ENCODE results near the gene SPG7.
A peak's percentile ranks its signal among the peaks of the same experiment; 100 is the strongest.

SPG7 gene

DNA sequence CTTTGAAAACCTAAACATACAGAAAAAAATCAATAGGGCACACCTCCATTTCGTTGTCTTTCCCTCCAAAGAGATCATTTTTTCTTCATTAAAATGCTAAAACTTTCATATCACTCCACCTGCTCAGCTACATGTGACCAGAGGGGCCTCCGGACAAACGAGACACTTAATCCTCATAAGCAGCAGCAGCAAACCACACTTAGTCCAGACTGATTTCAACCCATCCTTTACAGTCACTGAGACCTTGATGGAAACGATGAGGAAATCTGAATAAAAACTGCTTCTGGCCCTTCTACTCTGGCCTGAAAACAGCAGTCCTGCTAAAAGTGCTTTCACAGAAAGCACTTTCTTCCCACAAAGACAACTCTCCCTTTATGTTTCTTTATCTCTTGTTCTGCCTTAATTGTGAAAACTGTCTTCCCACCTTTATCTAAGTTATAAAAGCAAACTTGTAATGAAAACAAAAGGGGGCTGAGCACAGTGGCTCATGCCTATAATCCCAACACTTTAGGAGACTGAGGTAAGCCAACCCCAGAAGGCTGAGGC, 22.4 kb upstream of the SPG7 start:
- no peak for DNase-seq

DNA sequence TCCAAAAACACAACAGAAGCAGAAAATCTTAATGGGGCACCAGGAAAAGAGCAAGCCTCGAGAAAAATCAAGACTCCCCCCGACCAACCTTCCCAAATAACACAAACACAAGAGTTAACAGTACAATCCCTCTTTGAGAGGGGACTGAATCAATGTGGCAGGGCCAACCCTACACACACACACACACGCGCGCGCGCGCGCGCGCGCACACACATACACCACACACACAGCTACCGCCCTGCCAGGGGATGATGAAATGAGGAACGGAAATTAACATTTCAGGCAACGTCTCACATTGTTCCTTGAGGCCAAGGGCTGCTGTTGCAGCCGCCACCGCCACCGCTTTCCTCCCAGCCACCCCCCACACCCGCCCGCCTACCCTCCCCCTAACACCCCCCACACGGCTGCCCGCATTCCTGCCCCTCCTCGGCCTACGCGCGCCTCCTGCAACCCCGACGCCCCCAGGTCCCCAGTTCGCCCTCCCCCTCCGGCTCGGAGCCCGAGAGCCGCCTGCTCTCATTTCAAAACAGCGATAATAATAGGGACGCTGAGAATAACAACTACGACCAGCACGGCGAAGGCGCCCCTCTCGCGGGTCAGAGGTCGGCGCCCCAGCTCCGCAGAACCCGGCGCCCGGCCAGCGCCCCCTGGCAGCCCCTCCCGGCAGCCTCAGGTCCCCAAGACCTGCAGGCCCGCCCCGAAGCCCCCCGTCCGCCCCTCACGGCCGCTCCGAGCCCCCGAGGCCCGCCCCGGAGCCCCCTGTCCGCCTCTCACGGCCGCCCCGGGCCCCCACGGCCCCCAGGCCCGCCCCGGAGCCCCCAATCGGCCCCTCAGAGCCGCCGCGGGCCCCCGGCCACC, 18.9 kb upstream of the SPG7 start:
- DNase-seq: peak; percentile 72

DNA sequence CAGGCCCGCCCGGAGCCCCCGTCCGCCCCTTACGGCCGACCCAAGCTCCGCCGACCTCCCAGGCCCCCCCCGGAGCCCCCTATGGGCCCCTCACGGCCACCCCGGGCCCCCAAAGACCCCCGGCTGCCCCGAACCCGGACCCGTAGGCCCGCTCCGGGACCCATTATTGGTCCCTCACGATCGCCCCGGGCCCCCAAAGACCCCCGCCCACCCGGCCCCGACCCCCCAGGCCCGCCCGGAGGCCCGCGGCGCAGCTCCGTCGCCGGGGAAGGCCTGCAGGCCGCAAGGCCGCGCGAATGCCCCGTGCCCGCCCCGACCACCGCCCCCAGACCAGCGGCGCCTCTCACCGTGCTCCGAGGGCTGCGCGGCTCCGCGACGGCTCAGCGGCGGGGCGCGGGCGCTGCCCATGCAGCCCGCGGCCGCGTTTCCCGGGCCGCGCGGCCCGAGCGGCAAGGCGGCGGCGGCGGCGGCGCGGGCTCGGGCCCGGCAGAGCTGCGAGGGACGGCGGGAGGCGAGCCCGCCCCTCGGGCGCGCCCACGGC, 18.2 kb upstream of the SPG7 start:
- DNase-seq: no peak

DNA sequence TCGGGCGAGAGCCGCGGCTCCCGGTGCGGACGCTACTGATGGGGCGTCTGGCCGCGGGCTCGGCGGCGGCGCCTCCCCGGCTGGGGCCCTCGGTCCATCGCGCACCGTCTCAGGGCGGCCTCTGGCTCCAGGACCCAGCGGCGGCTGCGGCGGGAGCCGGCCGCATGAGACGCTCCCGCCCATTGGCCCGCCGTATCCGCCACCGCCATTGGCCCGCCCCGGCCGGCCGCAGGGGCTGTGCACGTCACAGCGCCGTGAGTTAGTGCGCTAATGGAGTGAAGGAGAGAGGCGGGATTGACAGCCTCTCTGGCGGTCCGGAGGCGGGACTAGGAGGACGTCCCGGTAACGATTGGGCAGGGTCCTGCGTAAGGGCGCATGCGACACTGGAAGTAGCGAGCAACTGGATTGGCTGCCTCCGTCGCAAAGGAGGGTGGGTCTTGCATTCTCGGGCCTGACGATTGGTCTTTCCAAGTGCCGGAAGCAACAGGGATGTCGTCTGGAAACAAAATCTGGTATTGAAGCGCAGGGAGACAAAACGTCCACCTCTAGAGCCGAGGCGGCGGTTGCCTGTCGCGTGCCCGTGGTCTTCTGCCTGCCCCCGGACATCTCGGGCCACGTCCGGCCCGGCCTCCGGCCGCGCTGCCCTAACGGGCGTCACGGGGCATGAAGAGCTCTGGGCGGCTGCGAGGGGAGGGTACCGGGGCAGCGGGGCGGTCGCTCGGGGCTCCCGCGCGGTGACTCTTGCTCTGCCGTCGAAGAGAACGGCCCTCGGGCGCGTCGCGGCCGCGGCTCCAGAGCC, 17.6 kb upstream of the SPG7 start, which contains the start of gene ANKRD11:
Gene ANKRD11 (minus strand): TSS at position 123 of the 799 bp plus-strand sequence. CDS start 173,542 bp downstream, outside the sequence.
- peak; percentile 98 for DNase-seq

DNA sequence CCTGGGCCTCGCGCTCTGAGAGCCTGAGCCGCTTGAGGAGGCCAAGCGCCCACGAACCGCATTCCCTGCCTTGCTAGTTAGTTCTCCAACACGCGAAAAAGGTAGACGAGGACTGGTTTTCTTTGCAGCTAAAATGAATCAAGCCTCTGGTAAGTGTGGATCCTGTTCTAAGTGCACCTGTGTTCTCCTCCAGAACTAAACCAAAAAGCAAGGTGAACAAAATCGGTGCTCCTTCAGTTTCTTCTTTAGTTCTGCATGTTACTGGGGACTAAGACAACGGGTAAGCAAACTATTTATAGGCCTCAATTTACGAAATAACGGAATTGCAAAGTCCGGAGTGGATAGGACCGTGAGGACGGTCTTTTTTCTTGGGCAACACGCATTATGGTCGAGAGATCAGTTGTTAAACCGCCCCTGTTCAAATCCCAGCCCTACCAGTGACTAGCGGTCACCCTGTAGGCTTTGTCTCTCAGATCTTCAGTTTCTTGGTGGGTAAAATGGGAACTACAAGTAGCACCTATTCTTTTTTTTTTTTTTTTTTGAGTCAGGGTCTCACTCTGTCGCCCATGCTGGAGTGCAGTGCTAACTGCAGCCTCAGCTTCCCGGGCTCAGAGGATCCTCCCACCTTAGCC, 16.8 kb upstream of the SPG7 start:
- DNase-seq: no peak

DNA sequence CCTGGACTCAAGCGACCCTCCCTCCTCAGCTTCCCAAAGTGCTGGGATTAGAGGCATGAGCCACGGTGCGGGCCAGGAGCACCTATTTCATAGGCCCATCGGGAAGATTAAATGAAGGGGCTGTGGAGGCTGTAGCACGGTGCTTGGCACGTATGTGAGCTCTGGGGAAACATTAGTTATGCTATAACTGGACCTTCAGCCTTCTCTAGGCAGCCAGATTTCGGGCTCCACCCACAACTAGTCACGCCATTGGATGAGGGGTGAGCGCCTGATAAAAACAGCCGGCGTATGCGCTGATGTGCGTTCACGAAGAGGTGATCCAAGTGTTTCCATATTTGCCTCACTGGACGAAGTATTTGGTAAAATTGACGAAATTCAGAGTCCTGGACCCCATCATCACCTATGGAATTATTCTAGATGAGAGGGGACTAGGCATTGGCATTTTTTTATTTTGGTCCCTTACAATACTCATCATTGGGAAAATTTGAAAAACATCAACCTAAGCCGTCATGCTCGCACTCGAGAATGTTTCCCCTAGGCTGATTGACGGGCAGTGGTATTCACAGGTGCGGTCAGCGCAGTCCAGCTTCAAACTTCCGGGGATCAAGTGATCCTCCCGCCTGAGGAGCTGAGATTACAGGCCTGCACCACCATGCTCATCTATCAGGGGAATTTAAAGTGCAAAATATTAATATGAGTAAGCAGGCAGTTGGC, 16.1 kb upstream of the SPG7 start:
- no peak for DNase-seq

DNA sequence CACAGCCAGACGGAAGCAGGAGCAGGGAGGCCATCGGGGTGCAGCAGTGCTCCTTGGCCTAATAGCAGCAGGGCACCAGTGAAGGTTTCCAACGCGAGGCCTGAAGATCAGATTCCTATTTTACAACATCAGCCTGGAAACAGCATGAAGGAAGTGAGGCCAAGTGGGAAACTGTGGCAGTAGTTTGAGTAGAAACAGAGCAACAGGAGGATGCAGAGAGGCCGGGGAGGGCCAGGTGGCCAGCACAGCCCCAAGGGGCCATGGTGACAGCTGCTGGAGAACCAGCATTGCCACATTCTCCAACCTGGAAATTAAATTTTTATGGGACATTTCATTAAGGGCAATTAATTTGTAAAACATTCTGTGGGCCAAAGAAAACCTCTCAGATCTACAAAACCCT, 14.4 kb upstream of the SPG7 start:
- DNase-seq: no peak

DNA sequence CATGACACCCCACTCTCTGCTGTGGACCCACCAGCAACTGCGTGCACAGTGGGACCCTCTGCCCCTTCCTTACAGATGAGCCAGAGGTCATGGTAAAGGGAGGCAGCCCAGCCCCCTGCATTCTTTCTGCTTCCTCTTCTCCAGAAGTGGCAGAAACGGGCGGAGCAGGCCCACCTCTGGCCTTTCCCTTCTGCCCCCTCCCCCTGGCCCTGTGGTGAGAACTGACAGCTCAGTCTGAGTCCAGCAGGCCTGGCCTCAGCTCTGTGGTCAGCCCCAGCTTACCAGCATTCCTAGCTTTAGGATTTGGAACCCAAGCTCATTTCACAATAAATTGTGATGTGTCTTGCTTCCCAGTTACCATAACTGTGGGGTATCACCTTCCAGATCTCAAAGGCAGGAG, 13.1 kb upstream of the SPG7 start:
- DNase-seq: no peak

DNA sequence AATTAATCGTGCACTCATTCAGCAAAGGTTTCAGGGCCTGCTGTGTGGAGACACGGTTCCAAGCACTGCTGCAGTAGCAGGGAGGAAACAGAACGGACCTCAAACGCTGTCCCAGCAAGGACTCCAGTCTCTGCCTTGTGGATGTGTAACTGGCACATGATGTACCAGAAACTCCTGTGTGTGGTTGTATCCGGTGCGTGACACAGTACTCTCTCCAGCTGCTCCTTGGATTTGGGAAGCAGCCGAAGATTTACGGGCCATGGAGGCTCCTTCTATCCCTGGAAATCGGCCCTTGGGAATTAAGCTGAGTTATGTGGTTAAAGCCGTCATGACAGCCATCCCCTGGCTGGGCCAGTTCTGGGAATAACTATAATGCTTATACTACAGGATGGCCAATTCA, 9.4 kb upstream of the SPG7 start:
- no peak for DNase-seq

DNA sequence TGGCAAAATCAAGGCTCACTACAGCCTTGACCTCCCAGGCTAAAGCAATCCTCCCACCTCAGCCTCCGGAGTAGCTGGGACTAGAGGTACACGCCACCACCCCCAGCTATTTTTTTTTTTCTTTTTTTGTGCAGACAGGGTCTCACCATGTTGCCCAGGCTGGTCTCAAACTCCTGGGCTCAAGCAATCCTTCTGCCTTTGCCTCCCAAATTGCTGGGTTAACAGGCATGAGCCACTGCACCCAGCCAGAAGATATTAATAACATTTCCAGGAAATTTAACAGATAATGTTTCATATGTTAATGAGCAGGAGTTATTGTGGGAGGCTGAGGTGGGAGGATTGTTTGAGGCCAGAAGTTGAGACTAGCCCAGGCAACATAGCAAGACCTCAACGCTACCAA, 8.4 kb upstream of the SPG7 start:
- DNase-seq: no peak

DNA sequence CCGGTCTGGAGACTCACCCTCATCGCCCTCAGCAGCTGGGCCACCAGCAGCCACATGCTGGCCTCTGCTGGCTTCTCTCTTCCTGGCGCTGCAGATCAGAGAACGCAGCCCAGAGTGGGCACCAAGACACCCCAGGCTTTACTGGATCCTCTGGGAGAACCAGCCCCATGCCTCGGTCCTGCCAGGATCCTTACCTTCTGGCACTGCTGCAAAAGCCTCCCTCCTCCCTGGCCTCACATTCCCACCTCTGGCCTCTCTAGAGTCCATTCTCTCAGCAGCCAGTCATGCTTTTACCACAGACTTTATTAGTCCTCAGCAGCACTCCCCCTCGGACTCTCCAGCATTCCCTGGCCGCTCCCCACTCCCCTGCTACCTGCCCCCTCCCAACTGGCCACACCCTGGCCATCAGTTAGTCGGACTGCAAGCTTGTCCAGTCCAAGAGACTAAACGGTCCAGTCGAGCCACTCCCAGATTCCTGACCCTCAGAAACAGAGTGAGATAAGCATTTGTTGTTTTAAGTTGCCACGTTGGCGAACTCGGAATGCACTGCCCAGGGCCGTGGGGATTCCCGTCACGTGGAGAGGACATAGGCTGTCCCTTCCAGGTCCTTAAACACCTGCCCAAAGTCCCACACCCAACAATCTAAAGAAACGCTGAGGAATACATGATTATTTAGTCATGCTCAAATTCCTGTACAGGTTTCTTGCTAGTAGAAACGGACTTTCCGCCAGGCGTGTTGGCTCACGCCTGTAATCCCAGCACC, 5.9 kb upstream of the SPG7 start:
- no peak for DNase-seq

DNA sequence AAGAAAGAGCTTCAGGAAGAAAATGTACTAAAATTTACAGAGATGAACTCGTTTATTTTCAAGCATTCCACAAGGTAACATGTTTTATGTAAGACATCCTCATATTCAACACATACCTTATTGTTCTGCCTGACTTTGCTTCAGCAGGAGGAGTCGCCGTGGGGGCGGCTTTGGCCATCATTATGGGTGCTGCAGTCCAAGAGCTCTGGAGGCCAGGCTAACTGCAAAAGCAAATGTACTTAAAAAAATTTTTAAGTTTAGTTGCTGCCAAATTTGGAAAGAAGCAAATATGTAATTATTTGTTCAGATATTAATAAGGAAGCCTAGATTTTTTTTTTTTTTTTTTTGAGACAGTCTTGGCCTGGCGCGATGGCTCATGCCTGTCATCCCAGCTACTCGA, 4.1 kb upstream of the SPG7 start:
- DNase-seq: no peak

DNA sequence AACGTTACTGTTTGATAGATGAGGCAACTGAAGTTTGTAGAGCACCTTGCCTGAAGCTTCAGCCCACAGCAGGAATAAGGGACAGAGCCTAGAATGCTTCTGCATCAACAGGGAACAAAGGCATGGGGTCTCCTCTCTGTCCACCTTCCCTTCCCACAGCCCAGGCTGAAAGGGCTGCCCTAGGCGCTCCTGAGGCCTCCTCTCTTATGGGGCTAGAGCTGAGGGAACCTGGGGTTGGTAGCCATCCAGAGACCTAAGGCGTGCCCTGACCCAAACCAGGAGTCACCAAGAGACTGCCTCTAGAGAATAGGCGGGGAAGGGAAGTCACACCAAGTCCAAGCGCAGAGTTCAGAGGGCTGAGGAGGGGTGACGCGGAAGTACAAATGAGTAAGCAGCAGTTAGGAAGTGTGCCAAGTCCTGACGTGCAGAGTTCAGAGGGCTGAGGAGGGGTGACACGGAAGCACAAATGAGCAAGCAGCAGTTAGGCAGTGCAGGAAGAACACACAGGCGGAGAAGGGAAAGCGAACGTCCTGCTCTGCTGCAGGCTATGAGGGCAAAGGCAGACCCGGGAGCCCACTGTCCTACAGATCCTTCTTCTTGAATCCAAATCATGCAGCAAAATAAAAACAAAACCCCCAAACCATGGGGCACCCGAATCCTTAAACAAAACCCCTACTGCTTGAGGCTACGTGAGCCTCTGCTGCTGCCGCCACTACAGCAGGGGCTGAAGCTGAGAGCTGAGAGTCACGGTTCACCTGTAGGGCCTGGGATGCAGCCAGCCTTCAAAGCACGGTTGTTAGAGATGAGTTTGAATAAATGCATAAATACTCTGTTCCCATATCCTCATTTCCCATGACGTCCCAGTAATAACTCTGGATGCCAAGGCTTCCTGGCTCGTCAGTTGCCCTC, 2.7 kb upstream of the SPG7 start:
- DNase-seq: peak; percentile 86

DNA sequence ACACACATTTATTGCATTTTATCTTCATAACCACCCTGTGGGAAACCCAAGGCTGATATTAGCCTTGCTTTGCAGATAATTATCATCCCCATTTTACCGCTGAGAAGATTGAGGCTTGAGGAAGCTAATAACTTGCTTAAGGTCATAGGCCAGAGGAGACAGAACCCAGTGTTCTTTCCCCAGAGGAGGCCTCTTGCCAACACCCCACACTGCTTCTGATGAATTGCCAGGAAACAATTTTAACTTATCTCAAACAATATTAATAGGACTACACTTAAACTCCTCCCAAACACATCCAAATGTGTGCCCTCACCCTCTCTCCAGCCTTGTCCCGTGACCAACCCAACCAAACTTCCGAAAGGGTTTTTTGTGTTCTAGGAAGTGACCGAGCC, 2.1 kb upstream of the SPG7 start:
- no peak for DNase-seq

DNA sequence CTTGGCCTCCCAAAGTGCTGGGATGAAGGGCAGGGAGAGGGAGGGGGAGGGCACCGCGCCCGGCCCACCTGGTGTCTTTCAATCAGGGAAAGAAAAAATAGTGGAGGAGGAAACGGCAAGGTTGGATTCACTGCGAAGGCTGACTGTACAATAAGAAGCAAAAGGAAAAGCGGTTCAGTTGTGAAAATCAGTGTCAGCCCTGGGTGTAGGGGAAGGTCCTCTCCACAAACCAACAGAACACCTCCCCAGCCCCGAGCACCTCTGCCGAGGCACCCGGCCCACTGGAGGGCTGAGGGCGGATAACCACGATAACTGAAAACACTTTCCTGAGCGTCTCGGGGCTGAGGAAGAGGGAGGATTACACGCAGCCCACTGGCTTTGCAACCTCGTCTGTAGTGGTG, 1.4 kb upstream of the SPG7 start:
- no peak for DNase-seq

DNA sequence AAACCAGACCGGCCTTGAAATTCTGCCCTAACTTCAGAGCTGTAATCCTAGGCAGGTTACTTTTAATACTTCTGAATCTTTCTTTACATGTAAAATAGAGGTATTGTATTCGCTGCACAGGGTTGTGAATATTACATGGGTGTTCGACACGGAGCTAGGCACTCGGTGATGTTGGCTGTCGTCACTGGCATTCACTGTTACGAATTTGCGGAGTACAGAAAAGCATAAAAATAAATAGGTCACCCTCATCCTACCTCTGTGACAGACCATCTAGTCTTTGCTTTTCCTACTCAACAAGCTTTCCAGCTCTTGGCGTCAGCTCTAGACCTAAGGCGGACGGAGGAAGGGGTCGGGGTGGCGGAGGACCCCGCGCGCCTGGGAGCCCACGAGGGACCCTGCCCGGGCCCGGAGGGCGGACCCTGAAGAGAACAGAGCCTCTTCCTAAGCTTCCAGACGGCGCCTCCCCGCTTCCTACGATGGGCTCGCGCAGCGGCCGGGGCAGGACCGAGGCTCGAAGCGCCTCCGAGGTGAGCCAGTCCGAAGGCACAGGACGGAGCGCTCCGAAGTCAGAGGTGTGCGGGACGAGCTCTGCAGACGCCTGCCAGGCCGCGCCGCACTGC, 879 bp upstream of the SPG7 start:
- DNase-seq: no peak

DNA sequence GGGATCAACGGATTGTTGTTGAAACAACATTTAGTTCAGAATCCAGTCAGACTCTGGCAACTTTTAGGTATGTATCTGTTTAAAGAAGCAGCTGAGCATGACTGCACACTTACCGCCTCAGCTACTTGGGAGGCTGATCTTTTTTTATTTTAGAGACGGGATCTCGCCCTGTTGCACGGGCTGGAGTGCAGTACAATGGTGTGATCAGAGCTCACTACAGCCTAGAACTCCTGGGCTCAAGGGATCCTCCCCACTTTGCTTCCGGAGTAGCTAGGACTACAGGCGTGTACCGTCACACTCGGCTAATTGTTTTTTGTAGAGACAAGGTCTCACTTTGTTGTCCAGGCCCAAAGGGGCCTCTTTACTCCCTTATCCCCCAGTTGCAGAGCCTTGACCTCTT, 2.3 kb downstream of the SPG7 start:
- DNase-seq: no peak

DNA sequence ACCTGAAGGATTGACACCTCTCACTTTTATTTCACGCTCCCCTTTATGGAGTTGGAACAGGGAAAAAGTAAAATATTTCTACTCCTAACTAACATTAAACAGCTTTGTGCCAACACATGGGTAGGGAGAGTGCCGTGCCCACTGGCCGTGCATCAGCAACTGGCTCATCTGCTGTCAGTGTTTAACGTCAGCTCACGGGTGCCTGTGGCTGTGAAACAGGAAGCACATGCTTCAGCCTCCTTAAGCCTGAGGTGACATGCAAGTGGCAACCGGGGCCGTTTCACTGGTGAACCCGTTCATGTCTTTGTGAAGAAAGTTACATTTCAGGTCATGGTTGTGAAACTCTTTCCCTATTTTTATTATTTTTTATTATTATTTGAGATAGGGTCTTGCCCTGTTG, 3.2 kb downstream of the SPG7 start:
- no peak for DNase-seq

DNA sequence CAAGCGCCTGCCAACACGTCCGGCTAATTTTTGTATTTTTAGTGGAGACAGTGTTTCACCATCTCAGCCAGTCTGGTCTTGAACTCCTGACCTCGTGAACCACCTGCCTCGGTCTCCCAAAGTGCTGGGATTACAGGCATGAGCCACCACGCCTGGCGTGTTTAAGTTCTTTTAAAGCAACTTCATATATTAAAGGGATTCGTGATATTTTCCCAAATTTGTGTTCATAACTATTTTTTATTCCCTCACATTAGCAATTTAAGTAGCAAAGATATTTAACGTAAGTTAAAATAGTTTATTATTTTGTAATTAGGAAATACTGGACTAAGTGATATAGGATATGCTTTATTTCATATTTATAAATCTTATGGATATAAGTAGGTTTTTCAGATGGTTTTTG, 4.2 kb downstream of the SPG7 start:
- no peak for DNase-seq

DNA sequence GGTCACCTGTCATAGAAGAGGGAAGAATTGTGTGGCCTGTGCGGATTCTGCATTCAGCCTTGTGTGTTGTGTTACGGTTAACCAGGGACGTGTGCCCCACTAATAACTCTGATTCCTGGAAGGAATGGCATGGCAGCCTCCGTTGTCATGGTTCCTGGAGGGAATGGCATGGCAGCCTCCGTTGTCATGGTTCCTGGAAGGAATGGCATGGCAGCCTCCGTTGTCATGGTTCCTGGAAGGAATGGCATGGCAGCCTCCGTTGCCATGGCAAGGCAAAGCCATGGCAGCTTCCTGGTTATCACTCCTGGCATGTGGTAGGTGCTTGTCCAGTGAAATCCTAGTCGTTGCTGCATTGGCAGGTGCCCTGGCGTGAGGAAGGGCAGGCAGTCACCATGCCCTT, 8.9 kb downstream of the SPG7 start:
- no peak for DNase-seq

Measured in effector CD4-positive, alpha-beta T cell (primary cell).